HG03432 (cell line): ENCODE data around the gene TTLL13.
"Not testable (repeated sequence)": the region's sequence is repeated elsewhere in the genome, so short reads cannot be mapped to it uniquely, and the experiment has no call there.

ENCODE experiments used
- ATAC-seq: cut with Tn5 transposase; IDR thresholded peaks from one replicate; pipeline ENCODE4 v1.9.1; 2021; ENCODE audit warnings: mild to moderate bottlenecking, moderate library complexity; ENCODE audit not compliant: unreplicated experiment

TTLL13 gene

DNA sequence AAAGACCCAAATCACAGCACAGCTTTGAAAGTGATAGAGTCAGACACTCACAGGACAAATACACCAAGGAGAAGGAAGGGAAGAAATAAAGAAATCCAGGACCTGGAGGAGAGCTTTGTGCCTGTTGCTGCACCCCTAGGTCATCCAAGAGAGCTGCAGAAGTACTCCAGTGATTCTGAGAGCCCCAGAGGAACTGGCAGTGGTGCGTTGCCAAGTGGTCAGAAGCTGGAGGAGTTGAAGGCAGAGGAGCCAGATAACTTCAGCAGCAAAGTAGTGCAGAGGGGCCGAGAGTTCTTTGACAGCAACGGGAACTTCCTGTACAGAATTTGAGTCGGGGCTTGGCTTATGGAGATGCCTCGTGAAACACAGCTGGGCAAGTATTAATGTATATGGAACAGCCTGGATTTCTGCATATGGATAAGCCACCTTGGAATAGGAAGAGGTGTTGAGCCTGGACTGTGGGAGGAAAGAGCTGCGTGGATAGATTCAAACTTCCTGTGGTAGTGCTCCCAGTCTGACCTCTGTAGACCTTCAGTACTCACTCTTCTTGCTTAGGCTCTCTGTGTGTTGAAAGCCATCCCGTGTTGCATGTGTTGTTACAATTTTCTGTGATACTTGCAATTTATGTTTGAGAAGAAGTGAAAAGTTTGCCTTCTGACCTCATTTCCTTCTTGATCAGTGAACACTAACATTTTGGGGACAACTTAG, 22.3 kb downstream of the TTLL13 start:
- ATAC-seq: no peak

- not testable (repeated sequence) for ATAC-seq
Measured at GRCh38 chr15:90278467-90278866, 29.1 kb downstream of the TTLL13 start.

- ATAC-seq: not testable (repeated sequence)
Measured at GRCh38 chr15:90280743-90281142, 31.4 kb downstream of the TTLL13 start.

- ATAC-seq: not testable (repeated sequence)
Measured at GRCh38 chr15:90281637-90282036, 32.3 kb downstream of the TTLL13 start.

DNA sequence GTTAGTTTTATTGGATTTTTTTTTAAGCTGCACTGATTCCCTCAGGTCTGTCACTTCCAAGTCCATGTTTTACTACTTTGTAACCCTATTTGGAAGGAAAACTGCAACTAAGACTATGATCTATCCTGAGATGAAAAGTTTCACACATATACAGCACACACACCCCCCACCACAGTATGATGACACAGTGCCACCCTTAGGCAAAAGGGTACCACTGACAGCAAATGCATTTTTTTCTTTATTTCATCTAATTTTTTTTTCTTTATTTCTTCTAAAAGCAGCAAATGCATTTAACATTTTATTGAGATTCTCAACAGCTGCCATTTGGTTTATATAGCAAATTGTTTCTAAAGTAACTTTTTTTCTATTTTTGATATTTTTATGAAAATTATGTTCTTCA, 37.3 kb downstream of the TTLL13 start:
- ATAC-seq: no peak

GRCh38 chr15:90287101-90287500, 37.7 kb downstream of the TTLL13 start:
- ATAC-seq: no peak

DNA sequence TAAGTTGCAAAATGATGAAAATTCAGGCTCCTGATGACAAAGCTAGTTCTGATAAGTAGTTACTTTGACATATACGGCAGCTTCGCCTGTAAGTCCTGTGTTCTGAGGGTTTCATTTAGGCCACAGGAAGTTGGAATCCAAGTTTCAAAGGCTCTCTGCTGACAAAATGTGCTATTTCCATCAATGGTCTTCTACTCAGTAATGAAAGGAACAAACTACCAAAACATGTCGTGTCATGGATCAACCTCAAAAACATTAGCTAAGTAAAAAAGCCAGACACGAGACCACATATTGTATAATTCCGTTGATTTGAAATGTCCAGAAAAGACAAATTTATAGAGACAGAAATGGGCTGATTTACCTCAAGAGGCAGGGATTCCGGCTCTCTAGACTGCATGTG, 38.6 kb downstream of the TTLL13 start:
- no peak for ATAC-seq

GRCh38 chr15:90291679-90292356, 42.5 kb downstream of the TTLL13 start:
- ATAC-seq: no peak

GRCh38 chr15:90293040-90293810, 43.9 kb downstream of the TTLL13 start:
- not testable (repeated sequence) for ATAC-seq

DNA sequence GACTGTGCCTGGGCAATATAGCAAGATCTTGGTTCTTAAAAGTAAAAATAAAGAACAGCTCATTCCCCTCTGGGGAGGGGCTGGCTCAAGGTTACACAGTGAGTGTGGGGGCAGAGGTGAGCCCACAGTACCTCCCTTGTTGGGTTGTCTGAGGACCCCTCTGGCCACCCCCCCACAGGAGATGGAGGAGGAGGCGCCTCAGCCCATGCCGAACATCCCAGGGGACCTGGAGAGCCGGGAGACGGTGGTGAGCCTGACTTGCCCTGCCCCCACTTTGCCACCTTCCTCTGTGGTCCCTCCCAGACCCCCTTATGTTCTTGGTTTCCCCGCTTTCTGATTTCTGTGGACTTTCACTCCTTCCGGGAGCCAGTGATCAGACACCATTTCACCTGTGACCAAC, 44.8 kb downstream of the TTLL13 start:
- no peak for ATAC-seq

DNA sequence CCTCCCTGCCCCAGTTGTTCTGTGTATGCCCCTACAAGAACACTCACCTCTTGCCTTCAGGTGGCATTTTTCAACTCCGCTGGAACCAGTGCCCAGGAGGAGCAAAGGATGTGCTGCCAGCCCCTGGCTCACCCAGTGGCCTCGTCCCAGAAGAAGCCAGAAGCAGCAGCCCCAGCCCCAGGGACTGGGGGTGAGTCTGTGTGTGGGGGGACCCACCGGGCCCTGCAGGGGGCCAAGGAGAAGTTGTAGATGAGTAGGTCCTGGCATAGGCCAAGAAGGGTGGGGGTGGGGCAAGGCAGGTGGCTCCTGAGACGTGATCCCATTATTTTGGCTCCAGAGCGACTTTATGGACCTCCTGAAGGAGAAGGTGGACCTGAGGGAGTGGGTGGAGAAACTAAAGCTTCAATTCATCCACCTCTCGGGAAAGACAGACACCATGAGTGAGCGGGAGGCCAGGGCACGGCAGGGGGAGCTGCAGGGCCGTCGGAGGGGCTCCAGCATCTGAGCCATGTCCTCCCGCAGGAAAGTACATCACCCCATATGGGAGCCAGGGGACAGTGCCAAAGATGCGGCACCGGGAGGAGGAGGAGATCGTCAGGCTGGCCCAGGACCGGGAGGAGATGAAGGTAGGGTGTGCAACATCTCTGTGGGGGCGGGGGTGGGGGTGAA, 45.4 kb downstream of the TTLL13 start:
- no peak for ATAC-seq

- no peak for ATAC-seq
Measured at GRCh38 chr15:90295270-90295648, 45.9 kb downstream of the TTLL13 start.

GRCh38 chr15:90296316-90296884, 47.0 kb downstream of the TTLL13 start:
- ATAC-seq: not testable (repeated sequence)

- no peak for ATAC-seq
Measured at GRCh38 chr15:90297021-90297420, 47.7 kb downstream of the TTLL13 start.

DNA sequence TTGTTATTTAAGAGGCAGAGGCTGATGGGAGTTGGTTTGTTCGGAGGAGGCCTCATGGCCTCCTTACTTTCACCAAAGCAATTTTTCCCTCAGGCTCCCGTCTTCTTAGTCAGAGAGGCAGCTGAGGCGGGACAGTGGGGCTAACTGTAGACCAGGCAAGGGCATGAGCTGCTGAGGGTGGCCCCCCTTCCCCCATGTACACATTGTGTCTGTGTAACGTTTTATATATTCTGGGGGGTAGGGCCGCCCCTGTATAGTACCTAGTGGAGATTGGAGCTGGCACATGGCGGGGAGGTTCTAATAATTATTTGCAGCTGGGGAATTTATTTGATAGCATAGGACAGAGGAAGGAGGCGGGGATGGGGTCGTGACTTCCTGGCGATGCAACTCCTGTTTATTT, 51.2 kb downstream of the TTLL13 start:
- ATAC-seq: no peak

GRCh38 chr15:90300988-90301706, 51.8 kb downstream of the TTLL13 start:
- peak; percentile 47 for ATAC-seq

- ATAC-seq: no peak
Measured at GRCh38 chr15:90301707-90302300, 52.4 kb downstream of the TTLL13 start.

DNA sequence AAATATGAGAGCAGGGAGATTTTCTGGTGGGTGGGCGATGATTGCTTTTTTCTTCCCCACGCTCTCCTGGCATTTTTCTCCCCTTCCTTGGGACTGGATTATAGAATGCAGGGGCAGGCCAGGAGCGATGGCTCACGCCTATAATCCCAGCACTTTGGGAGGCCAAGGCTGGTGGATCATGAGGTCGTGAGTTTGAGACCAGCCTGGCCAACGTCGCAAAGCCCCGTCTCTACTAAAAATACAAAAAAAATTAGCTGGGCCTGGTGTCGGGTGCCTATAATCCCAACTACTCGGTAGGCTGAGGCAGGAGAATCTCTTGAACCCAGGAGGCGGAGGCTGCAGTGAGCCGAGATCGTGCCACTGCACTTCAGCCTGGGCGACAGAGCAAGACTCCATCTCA, 56.0 kb downstream of the TTLL13 start:
- ATAC-seq: not testable (repeated sequence)

DNA sequence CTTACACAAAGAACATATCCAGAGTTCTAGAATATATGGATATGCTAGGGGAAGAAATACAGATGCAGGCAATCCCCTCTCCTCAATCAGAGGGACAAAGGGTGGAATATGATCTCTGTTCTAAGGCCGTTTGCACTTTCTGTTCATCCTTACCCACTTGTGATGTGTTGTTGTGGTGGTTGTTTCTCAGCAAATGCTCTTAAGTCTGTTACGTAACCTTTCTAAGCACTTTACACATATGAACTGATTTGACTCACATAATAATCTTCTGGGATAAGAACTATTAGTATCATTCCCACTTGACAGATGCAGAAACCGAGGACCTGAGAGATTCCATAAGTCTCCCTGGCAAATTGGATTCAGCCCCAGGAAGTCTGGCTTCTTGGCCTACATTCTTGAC, 56.6 kb downstream of the TTLL13 start:
- ATAC-seq: no peak

DNA sequence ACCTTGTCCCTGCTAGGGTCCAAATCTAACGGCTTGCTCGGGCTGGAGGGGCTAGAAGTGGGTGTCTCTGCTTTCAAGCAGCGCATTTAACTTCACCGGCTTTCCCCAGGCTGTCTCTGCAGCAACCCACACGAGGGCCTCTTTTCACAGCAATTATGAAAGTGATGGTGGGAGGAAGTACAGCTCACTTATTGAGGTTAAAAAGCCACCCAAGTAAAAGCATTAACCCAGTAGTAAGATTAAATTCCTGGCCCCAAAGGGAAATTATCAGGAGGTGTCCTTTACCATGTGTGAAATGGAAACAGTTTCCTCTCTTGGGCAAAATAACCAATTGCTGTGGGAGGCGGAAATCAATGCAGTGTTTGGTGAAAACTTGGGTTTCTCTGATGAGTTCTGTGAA, 57.2 kb downstream of the TTLL13 start:
- ATAC-seq: peak; percentile 71
